K562 (cell line): ENCODE measurements around the gene GABRB1. TPM values are rescaled to one million over a fixed set of nuclear protein-coding genes. Genes with fewer than 3 reads are reported as not detected.

Experiments
- ATAC-seq: fragments of 200-7000 bp; cut with Tn5 transposase; 3 replicates; pipeline ENCODE4 v1.9.1; 2020; ENCODE audit warnings: moderate library complexity
- BruUV-seq: library from RNA; stranded (reverse); fragments of 400-500 nt; replicated peaks from 2 replicates; lab custom pipeline; 2021; lab: Mats Ljungman, UMichigan
- CTCF ChIA-PET: fragments of 300-600 bp; formaldehyde crosslinking; extraction: SDS; loops from one replicate; lab custom pipeline; 2021; ENCODE audit warnings: low intra/inter-chr PET ratio; lab: Yijun Ruan, JAX
- POLR2A ChIA-PET: fragments of 300-600, 350-650 bp; sonication (Branson Sonifier 250); formaldehyde crosslinking; extraction: SDS; loops from one replicate; lab custom pipeline; 2021; ENCODE audit warnings: antibody characterized with exemption, inconsistent platforms; lab: Yijun Ruan, JAX
- DNase-seq, 4 experiments: peaks; one replicate each; pipeline versions ENCODE4 v3.0.0 to v3.0.0-alpha.2; 2011 to 2018; ENCODE audit warnings: low spot score in 3 of 4, mixed read lengths in 3 of 4; ENCODE audit errors: extremely low read depth in 1 of 4
- FAIRE-seq: peaks from 2 replicates; lab custom pipeline; 2011; peaks lifted over from hg19 to GRCh38; lab: Jason Lieb, UNC
- H2AFZ ChIP-seq: 2 replicates; pipeline ENCODE4 v1.6.0; 2011; ENCODE audit warnings: low read depth, low read length, control low read depth, inconsistent platforms
- H3K27ac ChIP-seq: fragments of 200-600 bp; 3 replicates; pipeline ENCODE4 v1.8.0; 2011; ENCODE audit warnings: low read depth, mild to moderate bottlenecking, control low read depth, inconsistent platforms, low read length, moderate library complexity, mixed read lengths; ENCODE audit errors: extremely low read depth
- H3K27me3 ChIP-seq, 2 experiments: fragments of 300-600 bp in 1 of 2; 2 replicates in 1 of 2; 3 replicates in 1 of 2; pipeline versions ENCODE4 v1.6.0 to v1.8.0; 2011; ENCODE audit warnings: inconsistent platforms in 2 of 2, low read length in 2 of 2, mild to moderate bottlenecking in 1 of 2, mixed read lengths in 1 of 2, moderate library complexity in 1 of 2; ENCODE audit not compliant: control insufficient read depth in 2 of 2, insufficient read depth in 2 of 2
- H3K36me3 ChIP-seq: fragments of 300-600 bp; 3 replicates; pipeline ENCODE4 v1.8.0; 2011; ENCODE audit warnings: mild to moderate bottlenecking, low read length, inconsistent platforms; ENCODE audit not compliant: control insufficient read depth, insufficient read depth
- H3K4me1 ChIP-seq, 2 experiments: fragments of 200-600 bp in 1 of 2; replicated peaks in 1 of 2; 2 replicates in 1 of 2; 3 replicates in 1 of 2; pipeline versions ENCODE4 v1.5.1 to v1.8.0; 2011; ENCODE audit warnings: inconsistent platforms in 2 of 2, low read length in 2 of 2, mild to moderate bottlenecking in 1 of 2, mixed read lengths in 1 of 2, moderate library complexity in 1 of 2; ENCODE audit not compliant: control insufficient read depth in 2 of 2, insufficient read depth in 2 of 2
- H3K4me2 ChIP-seq: 2 replicates; pipeline ENCODE4 v1.6.1; 2011; ENCODE audit warnings: low read length, control low read depth, inconsistent platforms, mixed read lengths; ENCODE audit not compliant: insufficient read depth
- H3K4me3 ChIP-seq: fragments of 200-600 bp; sonication (generic), shearing (Covaris generic); 2 replicates; pipeline ENCODE4 v1.5.1; 2016; ENCODE audit warnings: control low read depth, inconsistent platforms
- H3K79me2 ChIP-seq: fragments of 200-600 bp; 3 replicates; pipeline ENCODE4 v1.8.0; 2011; ENCODE audit warnings: low read length, inconsistent platforms; ENCODE audit not compliant: control insufficient read depth, insufficient read depth
- H3K9ac ChIP-seq, 2 experiments: 2 replicates each; pipeline versions ENCODE4 v1.6.0 to v1.6.1; 2011; ENCODE audit warnings: low read depth in 2 of 2, low read length in 2 of 2, control low read depth in 1 of 2, inconsistent platforms in 1 of 2, mild to moderate bottlenecking in 1 of 2, mixed read lengths in 1 of 2; ENCODE audit not compliant: insufficient read depth in 1 of 2
- H3K9me1 ChIP-seq: one replicate; pipeline ENCODE4 v1.6.0; 2011; ENCODE audit warnings: inconsistent platforms, mild to moderate bottlenecking, low read length, moderate library complexity; ENCODE audit not compliant: control insufficient read depth, insufficient read depth
- H3K9me3 ChIP-seq: replicated peaks from 2 replicates; pipeline ENCODE4 v1.5.1; 2011; ENCODE audit warnings: low read depth, low read length, inconsistent platforms; ENCODE audit not compliant: control insufficient read depth, insufficient read depth
- H4K20me1 ChIP-seq: replicated peaks from 2 replicates; pipeline ENCODE4 v1.6.1; 2011; ENCODE audit warnings: low read length, inconsistent platforms, mixed read lengths; ENCODE audit not compliant: control insufficient read depth, insufficient read depth
- CREB5 ChIP-seq: fragments of 250-450 bp; sonication (Bioruptor Pico); IDR thresholded peaks from 2 replicates; pipeline ENCODE4 v1.5.0; 2020; ENCODE audit warnings: mild to moderate bottlenecking
- CTCFL ChIP-seq: IDR thresholded peaks from 2 replicates; pipeline ENCODE4 v1.6.1; 2011; ENCODE audit warnings: borderline replicate concordance, low read depth, mild to moderate bottlenecking, moderate library complexity, low read length; ENCODE audit not compliant: insufficient read depth, poor library complexity, severe bottlenecking
- JUND ChIP-seq, 2 experiments: IDR thresholded peaks; 2 replicates in 1 of 2; 3 replicates in 1 of 2; pipeline ENCODE4 v1.6.1; 2011; ENCODE audit warnings: borderline replicate concordance in 2 of 2, low read depth in 2 of 2, low read length in 2 of 2, improper control_type of control experiment in 1 of 2, missing biosample characterization in 1 of 2, missing genetic modification characterization in 1 of 2, missing genetic modification reagents in 1 of 2
- MTF1 ChIP-seq: fragments of 250-450 bp; sonication (Bioruptor Pico); IDR thresholded peaks from 2 replicates; pipeline ENCODE4 v1.9.0; 2021; ENCODE audit warnings: moderate library complexity, mild to moderate bottlenecking, inconsistent platforms, borderline replicate concordance
- MYC ChIP-seq, 2 experiments: fragments of 250-450 bp in 1 of 2; sonication (Bioruptor Pico) in 1 of 2; IDR thresholded peaks; 2 replicates each; pipeline versions ENCODE4 v1.5.1 to v1.6.1; 2012 to 2021; ENCODE audit warnings: low read depth in 2 of 2, borderline replicate concordance in 1 of 2, improper control_type of control experiment in 1 of 2, low read length in 1 of 2, mild to moderate bottlenecking in 1 of 2, moderate library complexity in 1 of 2
- POLR2AphosphoS5 ChIP-seq: IDR thresholded peaks from 2 replicates; pipeline ENCODE4 v1.6.1; 2011; ENCODE audit warnings: mild to moderate bottlenecking, low read depth, low read length, moderate library complexity; ENCODE audit not compliant: control insufficient read depth, insufficient read depth
- RHOXF2B ChIP-seq: fragments of 250-450 bp; sonication (Bioruptor Pico); conservative IDR thresholded peaks from 2 replicates; pipeline ENCODE4 v1.5.1; 2021
- SP2 ChIP-seq: IDR thresholded peaks from 2 replicates; pipeline ENCODE4 v1.6.1; 2011; ENCODE audit warnings: mild to moderate bottlenecking, low read depth, low read length, moderate library complexity; ENCODE audit not compliant: poor library complexity, severe bottlenecking; ENCODE audit errors: extremely low read depth
- TSC22D4 ChIP-seq: fragments of 450-650 bp; IDR thresholded peaks from 2 replicates; pipeline ENCODE4 v1.6.1; 2016; ENCODE audit warnings: missing genetic modification characterization, missing biosample characterization, control low read depth
- ZNF707 ChIP-seq: fragments of 250-450 bp; sonication (Bioruptor Pico); conservative IDR thresholded peaks from 2 replicates; pipeline ENCODE4 v1.8.0; 2022; ENCODE audit warnings: inconsistent platforms, mild to moderate bottlenecking, moderate library complexity
- ZNF79 ChIP-seq: fragments of 250-450 bp; sonication (Bioruptor Pico); IDR thresholded peaks from 2 replicates; pipeline ENCODE4 v1.4.0; 2020; ENCODE audit warnings: low read depth, mild to moderate bottlenecking, moderate library complexity
- in situ Hi-C: fragments of 300-500 bp; cut with MboI; formaldehyde crosslinking; loops from 4 replicates; pipeline ENCODE4 v1.15.0; 2018; ENCODE audit warnings: inconsistent platforms, mixed read lengths
- intact Hi-C: fragments of 100-400 bp; cut with micrococcal nuclease; formaldehyde crosslinking; loops from 2 replicates; pipeline ENCODE4 v1.14.2; 2022
- polyA plus RNA-seq, 8 experiments: library from polyadenylated mRNA; depleted of rRNA in 4 of 8; stranded (reverse) in 5 of 8; unstranded in 3 of 8; fragments of >200 nt; fragmentation: Nextera tagmentation in 2 of 8; fragmentation: Illumina TruSeq in 1 of 8; extraction: Ambion mirVana in 2 of 8; extraction: Trizol in 1 of 8; gene quantifications; 2 replicates each; pipeline versions ENCODE4 v1.2.1 to v1.2.3, GENCODE V29; 2011 to 2014; ENCODE audit warnings: inconsistent platforms in 1 of 8, missing spikeins in 1 of 8
- total RNA-seq, 7 experiments: library from RNA; depleted of rRNA in 6 of 7; stranded (reverse); fragments of >200 nt in 6 of 7; fragmentation: Illumina TruSeq in 2 of 7; extraction: Trizol in 2 of 7; gene quantifications; 2 replicates each; pipeline versions ENCODE4 v1.2.1 to v1.2.3, GENCODE V29; 2011 to 2021; ENCODE audit warnings: low replicate concordance in 1 of 7
- TF ChIP-seq, protein P1 (sequence below): fragments of 250-450 bp; sonication (Bioruptor Pico); IDR thresholded peaks from 2 replicates; pipeline ENCODE4 v1.5.0; 2020; ENCODE audit warnings: mild to moderate bottlenecking, borderline replicate concordance
- TF ChIP-seq, protein P2 (sequence below): fragments of 250-450 bp; sonication (Bioruptor Pico); IDR thresholded peaks from 2 replicates; pipeline ENCODE4 v1.8.0; 2021; ENCODE audit warnings: moderate library complexity, mild to moderate bottlenecking, inconsistent platforms

The GABRB1 gene
- total and polyA plus RNA-seq, 9 of the 15 experiments (the other 6 are each of a cell fraction or from before 2014, with no cell fraction given), result not detected

DNA sequence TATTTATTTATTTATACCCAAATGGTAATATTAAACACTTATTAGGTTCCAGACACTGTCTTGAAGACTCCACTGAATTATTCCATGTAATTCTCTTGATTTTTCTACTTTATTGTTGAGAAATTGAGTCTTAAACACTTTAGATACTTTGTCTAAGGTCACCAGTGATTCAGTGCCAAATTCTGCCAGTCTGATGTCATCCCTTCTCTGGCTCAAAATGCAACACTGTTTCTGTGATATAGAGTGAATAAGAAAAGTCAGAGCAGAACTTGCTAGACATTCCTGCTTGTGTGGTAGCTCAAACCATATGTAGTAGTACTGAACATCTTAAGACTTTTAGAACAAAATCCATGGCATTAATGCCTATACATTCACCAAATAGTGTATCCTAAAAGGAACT is 164.3 kb downstream of the GABRB1 start:
- ChIA-PET CTCF (no interaction called here), POLR2A (no interaction called here)
- FAIRE-seq (no peak), DNase-seq (no peak), ATAC-seq (no peak)
- Histone ChIP-seq H3K27me3 (no peaks in the 10 kb centered on the region), H3K36me3 (no peaks in the 10 kb centered on the region), H3K4me1 (no peaks in the 10 kb centered on the region), H2AFZ (no peak overlapping the region), H3K4me2 (no peak overlapping the region), H3K79me2 (no peaks in the 10 kb centered on the region), H3K9me3 (no peaks in the 10 kb centered on the region), H3K9ac (no peak overlapping the region), H3K9me1 (no peaks in the 10 kb centered on the region), H4K20me1 (no peaks in the 10 kb centered on the region), H3K4me3 (no peak overlapping the region), H3K27ac (no peak overlapping the region)
- intact Hi-C loops, result no loop called here
- BruUV-seq, result no TSS peak
- in situ Hi-C loops, result no loop called here
- TF ChIP-seq MTF1 (CRISPR knock-in tag) (no peak), ZNF707 (CRISPR knock-in tag) (no peak), POLR2AphosphoS5 (no peak), RHOXF2B (CRISPR knock-in tag) (no peak), CTCFL (no peak), TSC22D4 (tag) (no peak), JUND (IDR thresholded peaks at IDR 0.05; ENCODE audit: borderline replicate concordance, low read depth, low read length) (no peak), JUND (tag; IDR thresholded peaks at IDR 0.05; ENCODE audit: borderline replicate concordance, low read depth, low read length) (no peak), ZNF79 (CRISPR knock-in tag) (no peak), SP2 (no peak), CREB5 (CRISPR knock-in tag) (no peak), MYC (IDR thresholded peaks at IDR 0.05; ENCODE audit: low read depth, low read length) (no peak), MYC (CRISPR knock-in tag; IDR thresholded peaks at IDR 0.05; ENCODE audit: borderline replicate concordance, low read depth) (no peak)
- TF ChIP-seq, protein P1, sequence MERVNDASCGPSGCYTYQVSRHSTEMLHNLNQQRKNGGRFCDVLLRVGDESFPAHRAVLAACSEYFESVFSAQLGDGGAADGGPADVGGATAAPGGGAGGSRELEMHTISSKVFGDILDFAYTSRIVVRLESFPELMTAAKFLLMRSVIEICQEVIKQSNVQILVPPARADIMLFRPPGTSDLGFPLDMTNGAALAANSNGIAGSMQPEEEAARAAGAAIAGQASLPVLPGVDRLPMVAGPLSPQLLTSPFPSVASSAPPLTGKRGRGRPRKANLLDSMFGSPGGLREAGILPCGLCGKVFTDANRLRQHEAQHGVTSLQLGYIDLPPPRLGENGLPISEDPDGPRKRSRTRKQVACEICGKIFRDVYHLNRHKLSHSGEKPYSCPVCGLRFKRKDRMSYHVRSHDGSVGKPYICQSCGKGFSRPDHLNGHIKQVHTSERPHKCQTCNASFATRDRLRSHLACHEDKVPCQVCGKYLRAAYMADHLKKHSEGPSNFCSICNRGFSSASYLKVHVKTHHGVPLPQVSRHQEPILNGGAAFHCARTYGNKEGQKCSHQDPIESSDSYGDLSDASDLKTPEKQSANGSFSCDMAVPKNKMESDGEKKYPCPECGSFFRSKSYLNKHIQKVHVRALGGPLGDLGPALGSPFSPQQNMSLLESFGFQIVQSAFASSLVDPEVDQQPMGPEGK, result no peak
- TF ChIP-seq, protein P2, sequence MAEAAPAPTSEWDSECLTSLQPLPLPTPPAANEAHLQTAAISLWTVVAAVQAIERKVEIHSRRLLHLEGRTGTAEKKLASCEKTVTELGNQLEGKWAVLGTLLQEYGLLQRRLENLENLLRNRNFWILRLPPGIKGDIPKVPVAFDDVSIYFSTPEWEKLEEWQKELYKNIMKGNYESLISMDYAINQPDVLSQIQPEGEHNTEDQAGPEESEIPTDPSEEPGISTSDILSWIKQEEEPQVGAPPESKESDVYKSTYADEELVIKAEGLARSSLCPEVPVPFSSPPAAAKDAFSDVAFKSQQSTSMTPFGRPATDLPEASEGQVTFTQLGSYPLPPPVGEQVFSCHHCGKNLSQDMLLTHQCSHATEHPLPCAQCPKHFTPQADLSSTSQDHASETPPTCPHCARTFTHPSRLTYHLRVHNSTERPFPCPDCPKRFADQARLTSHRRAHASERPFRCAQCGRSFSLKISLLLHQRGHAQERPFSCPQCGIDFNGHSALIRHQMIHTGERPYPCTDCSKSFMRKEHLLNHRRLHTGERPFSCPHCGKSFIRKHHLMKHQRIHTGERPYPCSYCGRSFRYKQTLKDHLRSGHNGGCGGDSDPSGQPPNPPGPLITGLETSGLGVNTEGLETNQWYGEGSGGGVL, result no peak
